PC-3 (cell line): ENCODE data around the gene GNL3. TPM values are rescaled to one million over a fixed set of nuclear protein-coding genes. Genes with fewer than 3 reads are reported as not detected.
"Not testable (repeated sequence)": the region's sequence is repeated elsewhere in the genome, so short reads cannot be mapped to it uniquely, and the experiment has no call there.

Experiments used
- ATAC-seq: fragments of 200-7000 bp; cut with Tn5 transposase; 2 replicates; pipeline ENCODE4 v1.9.1; 2020; ENCODE audit warnings: mild to moderate bottlenecking, moderate library complexity
- BruUV-seq: library from RNA; stranded (reverse); fragments of 400-500 nt; replicated peaks from 2 replicates; lab custom pipeline; 2021; lab: Mats Ljungman, UMichigan
- CTCF ChIA-PET: fragments of 300-600 bp; sonication (Branson Sonifier 250); formaldehyde crosslinking; loops from one replicate; lab custom pipeline; 2022; ENCODE audit warnings: antibody characterized with exemption; lab: Charles Lee
- POLR2A ChIA-PET: fragments of 300-600 bp; sonication (Branson Sonifier 250); formaldehyde crosslinking; loops from one replicate; lab custom pipeline; 2022; ENCODE audit warnings: antibody characterized with exemption; ENCODE audit not compliant: unreplicated experiment; lab: Charles Lee
- DNase-seq: peaks from one replicate; pipeline ENCODE4 v3.0.0-alpha.2; 2015
- H2AFZ ChIP-seq: fragments of 300-600 bp; sonication (generic); 2 replicates; pipeline ENCODE4 v1.6.0; 2016; ENCODE audit warnings: antibody characterized with exemption, low read length
- H3F3A ChIP-seq: fragments of 300-600 bp; sonication (generic); one replicate; pipeline ENCODE4 v1.6.0; 2017; ENCODE audit warnings: antibody characterized with exemption, low read length, control low read depth, mild to moderate bottlenecking; ENCODE audit not compliant: unreplicated experiment
- H3K27ac ChIP-seq: fragments of 300-600 bp; sonication (generic); 2 replicates; pipeline ENCODE4 v1.5.1; 2016; ENCODE audit warnings: mild to moderate bottlenecking, low read length
- H3K27me3 ChIP-seq: fragments of 300-600 bp; sonication (generic); 2 replicates; pipeline ENCODE4 v1.6.1; 2016; ENCODE audit warnings: low read length, mixed read lengths
- H3K36me3 ChIP-seq: fragments of 300-600 bp; sonication (generic); 2 replicates; pipeline ENCODE4 v1.6.1; 2016; ENCODE audit warnings: low read depth, mixed run types, low read length, mixed read lengths
- H3K4me1 ChIP-seq: fragments of 300-600 bp; sonication (generic); 2 replicates; pipeline ENCODE4 v1.5.1; 2016; ENCODE audit warnings: low read length; ENCODE audit not compliant: insufficient read depth
- H3K4me2 ChIP-seq: fragments of 300-600 bp; sonication (generic); 2 replicates; pipeline ENCODE4 v1.6.0; 2016; ENCODE audit warnings: low read length
- H3K4me3 ChIP-seq: fragments of 300-600 bp; sonication (generic); 2 replicates; pipeline ENCODE4 v1.5.1; 2016; ENCODE audit warnings: mild to moderate bottlenecking, low read length, mixed read lengths
- H3K79me2 ChIP-seq: fragments of 300-600 bp; sonication (generic); 2 replicates; pipeline ENCODE4 v1.6.1; 2017; ENCODE audit warnings: low read length, mixed read lengths
- H3K9ac ChIP-seq: fragments of 300-600 bp; sonication (generic); 2 replicates; pipeline ENCODE4 v1.6.0; 2016; ENCODE audit warnings: mild to moderate bottlenecking, low read length
- H3K9me2 ChIP-seq: fragments of 300-600 bp; sonication (generic); replicated peaks from 2 replicates; pipeline ENCODE4 v1.6.1; 2016; ENCODE audit warnings: mixed run types, low read length, mixed read lengths
- H3K9me3 ChIP-seq: fragments of 300-600 bp; sonication (generic); 2 replicates; pipeline ENCODE4 v1.6.1; 2016; ENCODE audit warnings: low read length, mixed read lengths
- H4K20me1 ChIP-seq: fragments of 300-600 bp; sonication (generic); 2 replicates; pipeline ENCODE4 v1.6.1; 2016; ENCODE audit warnings: low read length, mixed read lengths
- EZH2 ChIP-seq: fragments of 300-600 bp; sonication (generic); IDR thresholded peaks from one replicate; pipeline ENCODE4 v1.6.1; 2017; ENCODE audit warnings: antibody characterized with exemption, mild to moderate bottlenecking, low read length; ENCODE audit not compliant: unreplicated experiment
- EZH2phosphoT487 ChIP-seq: fragments of 300-600 bp; sonication (generic); IDR thresholded peaks from 2 replicates; pipeline ENCODE4 v1.6.1; 2018; ENCODE audit warnings: mild to moderate bottlenecking, antibody characterized with exemption, low read length, borderline replicate concordance
- intact Hi-C: fragments of 100-400 bp; cut with micrococcal nuclease; formaldehyde crosslinking; loops from 2 replicates; pipeline ENCODE4 v1.9.0; 2023
- total RNA-seq: library from RNA; depleted of rRNA; stranded (reverse); fragments of >200 nt; gene quantifications from 2 replicates; pipeline ENCODE4 v1.2.3, GENCODE V29; 2014
- TF ChIP-seq, protein P1 (sequence below): fragments of 300-600 bp; sonication (generic); conservative IDR thresholded peaks from 2 replicates; pipeline ENCODE4 v1.5.1; 2017; ENCODE audit warnings: antibody characterized with exemption, low read depth, mild to moderate bottlenecking, low read length

Gene GNL3
- total RNA-seq, 1 experiment from 2014 or later = 219 TPM

- TF ChIP-seq, protein P1, sequence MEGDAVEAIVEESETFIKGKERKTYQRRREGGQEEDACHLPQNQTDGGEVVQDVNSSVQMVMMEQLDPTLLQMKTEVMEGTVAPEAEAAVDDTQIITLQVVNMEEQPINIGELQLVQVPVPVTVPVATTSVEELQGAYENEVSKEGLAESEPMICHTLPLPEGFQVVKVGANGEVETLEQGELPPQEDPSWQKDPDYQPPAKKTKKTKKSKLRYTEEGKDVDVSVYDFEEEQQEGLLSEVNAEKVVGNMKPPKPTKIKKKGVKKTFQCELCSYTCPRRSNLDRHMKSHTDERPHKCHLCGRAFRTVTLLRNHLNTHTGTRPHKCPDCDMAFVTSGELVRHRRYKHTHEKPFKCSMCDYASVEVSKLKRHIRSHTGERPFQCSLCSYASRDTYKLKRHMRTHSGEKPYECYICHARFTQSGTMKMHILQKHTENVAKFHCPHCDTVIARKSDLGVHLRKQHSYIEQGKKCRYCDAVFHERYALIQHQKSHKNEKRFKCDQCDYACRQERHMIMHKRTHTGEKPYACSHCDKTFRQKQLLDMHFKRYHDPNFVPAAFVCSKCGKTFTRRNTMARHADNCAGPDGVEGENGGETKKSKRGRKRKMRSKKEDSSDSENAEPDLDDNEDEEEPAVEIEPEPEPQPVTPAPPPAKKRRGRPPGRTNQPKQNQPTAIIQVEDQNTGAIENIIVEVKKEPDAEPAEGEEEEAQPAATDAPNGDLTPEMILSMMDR = no peak
- TF ChIP-seq EZH2 (no peak), EZH2phosphoT487 (no peak)
- no peak overlapping the region for H3K9ac ChIP-seq
- no peak for DNase-seq
- ChIA-PET POLR2A (no interaction called here), CTCF (no interaction called here)
- no peaks in the 10 kb centered on the region for H3K79me2 ChIP-seq
- no TSS peak for BruUV-seq
- no peaks in the 10 kb centered on the region for H3K27me3 ChIP-seq
- no peaks in the 10 kb centered on the region for H3F3A ChIP-seq
- no peaks in the 10 kb centered on the region for H3K9me2 ChIP-seq
- intact Hi-C loops = no loop called here
- no peak overlapping the region for H3K27ac ChIP-seq
- H3K9me3 ChIP-seq = no peaks in the 10 kb centered on the region
- no peaks in the 10 kb centered on the region for H3K4me1 ChIP-seq
- H4K20me1 ChIP-seq = no peaks in the 10 kb centered on the region
- peaks cover 50% of the 10 kb centered on the region for H3K36me3 ChIP-seq
- H3K4me3 ChIP-seq = no peak overlapping the region
- H3K4me2 ChIP-seq = no peak overlapping the region
- ATAC-seq = no peak
- H2AFZ ChIP-seq = no peak overlapping the region
These were observed 22.7 kb upstream of the GNL3 start for GRCh38 chr3:52663098-52663497.

GRCh38 chr3:52670621-52671521 is 15.0 kb upstream of the GNL3 start:
- Histone ChIP-seq H3K9ac (peak overlapping the region; percentile 75), H3F3A (peaks cover 16% of the 10 kb centered on the region), H3K27ac (peak overlapping the region; percentile 97), H3K4me1 (peaks cover 26% of the 10 kb centered on the region), H3K9me3 (no peaks in the 10 kb centered on the region), H3K36me3 (peaks cover 22% of the 10 kb centered on the region), H3K4me2 (peak overlapping the region; percentile 79), H3K4me3 (peak overlapping the region; percentile 49), H4K20me1 (no peaks in the 10 kb centered on the region), H2AFZ (no peak overlapping the region), H3K9me2 (no peaks in the 10 kb centered on the region), H3K79me2 (peaks cover 27% of the 10 kb centered on the region), H3K27me3 (no peaks in the 10 kb centered on the region)
- no peak for TF ChIP-seq EZH2phosphoT487
- TF ChIP-seq, protein P1 = 0 out of 2 replicates have a peak, but pooled peaks have one; percentile 11
- no peak for TF ChIP-seq EZH2
- intact Hi-C loops = loop anchor here (1.0 kb wide), 1 partner anchor 14 kb away; the partner anchor contains the start of gene PBRM1
- BruUV-seq = no TSS peak
- CTCF ChIA-PET = no interaction called here
- ATAC-seq (peak; percentile 96), DNase-seq (peak; percentile 99)
- POLR2A ChIA-PET = no interaction called here

DNA sequence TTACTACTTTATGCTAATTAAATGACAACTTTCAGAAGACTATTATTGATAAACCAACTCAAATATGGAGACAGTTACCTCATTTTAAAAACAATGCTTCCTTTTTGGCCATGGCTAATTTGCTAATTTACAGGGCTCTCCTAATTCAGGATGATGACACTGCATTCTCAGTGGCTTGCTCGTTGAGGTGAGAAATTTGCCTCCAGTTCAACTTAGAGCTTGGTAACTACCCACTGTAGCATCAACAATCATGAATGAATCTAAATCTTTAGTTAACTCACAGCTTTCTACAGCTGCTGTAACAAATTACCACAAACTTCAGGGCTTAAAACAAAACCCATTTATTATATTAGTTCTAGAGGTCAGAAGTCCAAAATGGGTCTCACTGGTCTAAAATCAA is 14.2 kb upstream of the GNL3 start:
- peak overlapping the region; percentile 48 for H3K9ac ChIP-seq
- H3K4me2 ChIP-seq = peak overlapping the region; percentile 67
- no peak for ATAC-seq
- TF ChIP-seq EZH2 = no peak
- TF ChIP-seq EZH2phosphoT487 = no peak
- TF ChIP-seq, protein P1 = no peak
- peaks cover 16% of the 10 kb centered on the region for H3F3A ChIP-seq
- H3K27ac ChIP-seq = peak overlapping the region; percentile 97
- intact Hi-C loops = loop anchor here (1.0 kb wide), 1 partner anchor 14 kb away; the partner anchor contains the start of gene PBRM1
- BruUV-seq = no TSS peak
- no peaks in the 10 kb centered on the region for H4K20me1 ChIP-seq
- ChIA-PET POLR2A (no interaction called here), CTCF (no interaction called here)
- no peaks in the 10 kb centered on the region for H3K27me3 ChIP-seq
- H3K79me2 ChIP-seq = peaks cover 27% of the 10 kb centered on the region
- H3K36me3 ChIP-seq = peaks cover 24% of the 10 kb centered on the region
- no peaks in the 10 kb centered on the region for H3K9me3 ChIP-seq
- no peak overlapping the region for H2AFZ ChIP-seq
- no peak for DNase-seq
- H3K4me3 ChIP-seq = peak overlapping the region; percentile 41
- H3K4me1 ChIP-seq = peaks cover 26% of the 10 kb centered on the region
- H3K9me2 ChIP-seq = no peaks in the 10 kb centered on the region

DNA sequence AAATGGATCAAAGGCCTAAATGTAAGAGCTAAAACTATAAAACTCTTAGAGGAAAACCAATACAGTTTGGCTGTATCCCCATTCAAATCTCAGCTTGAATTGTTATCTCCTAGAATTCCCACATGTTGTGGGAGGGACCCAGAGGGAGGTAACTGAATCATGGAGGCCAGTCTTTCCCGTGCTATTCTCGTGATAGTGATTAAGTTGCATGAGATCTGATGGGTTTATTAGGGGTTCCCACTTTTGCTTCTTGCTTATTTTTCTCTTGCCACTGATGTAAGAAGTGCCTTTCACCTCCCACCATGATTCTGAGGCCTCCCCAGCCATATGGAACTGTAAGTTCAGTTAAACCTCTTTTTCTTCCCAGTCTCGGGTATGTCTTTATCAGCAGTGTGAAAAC is 9.6 kb upstream of the GNL3 start:
- H3K9ac ChIP-seq, H3K4me3 ChIP-seq, H3K4me2 ChIP-seq, ATAC-seq, H3K9me3 ChIP-seq, H3K27me3 ChIP-seq, H4K20me1 ChIP-seq, DNase-seq, H3K27ac ChIP-seq, POLR2A ChIA-PET, H2AFZ ChIP-seq, intact Hi-C loops, BruUV-seq, H3K9me2 ChIP-seq, CTCF ChIA-PET, H3F3A ChIP-seq: not testable (repeated sequence)
- Histone ChIP-seq H3K36me3 (peaks cover 42% of the 10 kb centered on the region), H3K4me1 (peaks cover 12% of the 10 kb centered on the region), H3K79me2 (peaks cover 34% of the 10 kb centered on the region)
